Measurements from ENCODE around the gene LUZP2.

- TF ChIP-seq PATZ1 (CRISPR knock-in tag; IDR thresholded peaks at IDR 0.05; ENCODE audit: borderline replicate concordance) (no peak), TSHZ2 (CRISPR knock-in tag; IDR thresholded peaks at IDR 0.05) (no peak), RARB (CRISPR knock-in tag; IDR thresholded peaks at IDR 0.05) (no peak), TCF4 (CRISPR knock-in tag; IDR thresholded peaks at IDR 0.05; ENCODE audit: borderline replicate concordance) (no peak), PPARA (CRISPR knock-in tag; IDR thresholded peaks at IDR 0.05; ENCODE audit: borderline replicate concordance) (no peak), CREB5 (CRISPR knock-in tag; IDR thresholded peaks at IDR 0.05; ENCODE audit: low read depth) (no peak), ZFP30 (CRISPR knock-in tag; IDR thresholded peaks at IDR 0.05) (no peak), ESRRG (CRISPR knock-in tag; IDR thresholded peaks at IDR 0.05) (no peak), OSR1 (CRISPR knock-in tag; IDR thresholded peaks at IDR 0.05) (no peak)
Observed at GRCh38 chr11:25048632-25049031, 551.8 kb downstream of the LUZP2 start.
